ENCODE measurements around the gene RTN4.

Gene RTN4

GRCh38 chr2:54967269-54967668 is 83.0 kb downstream of the RTN4 start:
- DNase-seq = no peak

- peak; percentile 16 for DNase-seq
These were observed 83.4 kb downstream of the RTN4 start for GRCh38 chr2:54966837-54967236.

- DNase-seq = no peak
These were observed 84.0 kb downstream of the RTN4 start for GRCh38 chr2:54966165-54966832.

GRCh38 chr2:54965425-54965824 is 84.8 kb downstream of the RTN4 start:
- no peak for DNase-seq

- no peak for DNase-seq
These were observed 85.4 kb downstream of the RTN4 start for GRCh38 chr2:54964816-54965215.

GRCh38 chr2:54964271-54964670 is 86.0 kb downstream of the RTN4 start:
- DNase-seq = no peak

- DNase-seq = no peak
These were observed 86.8 kb downstream of the RTN4 start for GRCh38 chr2:54963476-54963875.

- DNase-seq = no peak
These were observed 87.3 kb downstream of the RTN4 start for GRCh38 chr2:54962935-54963440.

GRCh38 chr2:54962511-54962910 is 87.7 kb downstream of the RTN4 start:
- no peak for DNase-seq

- DNase-seq = no peak
These were observed 90.1 kb downstream of the RTN4 start for GRCh38 chr2:54960164-54960563.

- no peak for DNase-seq
These were observed 91.4 kb downstream of the RTN4 start for GRCh38 chr2:54958717-54959371.

- no peak for DNase-seq
These were observed 92.8 kb downstream of the RTN4 start for GRCh38 chr2:54957321-54957999.

- peak; percentile 82 for DNase-seq
These were observed 94.1 kb downstream of the RTN4 start for GRCh38 chr2:54956111-54956627.

- DNase-seq = peak; percentile 87
These were observed 94.7 kb downstream of the RTN4 start for GRCh38 chr2:54955358-54956110.

GRCh38 chr2:54954705-54955357 is 95.4 kb downstream of the RTN4 start:
- no peak for DNase-seq

- no peak for DNase-seq
These were observed 96.1 kb downstream of the RTN4 start for GRCh38 chr2:54954158-54954557.

- no peak for DNase-seq
These were observed 97.2 kb downstream of the RTN4 start for GRCh38 chr2:54952978-54953456.

- DNase-seq = no peak
These were observed 97.8 kb downstream of the RTN4 start for GRCh38 chr2:54952425-54952824.

GRCh38 chr2:54950811-54951210 is 99.4 kb downstream of the RTN4 start:
- no peak for DNase-seq

GRCh38 chr2:54949431-54949830 is 100.8 kb downstream of the RTN4 start:
- DNase-seq = no peak

GRCh38 chr2:54948120-54948519 is 102.1 kb downstream of the RTN4 start:
- no peak for DNase-seq

GRCh38 chr2:54947646-54948045 is 102.6 kb downstream of the RTN4 start:
- DNase-seq = no peak

Data from DMS53 (cell line).